HepG2 (cell line): ENCODE measurements around the gene ACACA. TPM values are rescaled to one million over a fixed set of nuclear protein-coding genes. Genes with fewer than 3 reads are reported as not detected.

ENCODE experiments used
- ATAC-seq: fragments of 200-7000 bp; cut with Tn5 transposase; 3 replicates; pipeline ENCODE4 v1.9.1; 2020; ENCODE audit warnings: mild to moderate bottlenecking, moderate library complexity
- BruUV-seq: library from RNA; stranded (reverse); fragments of 400-500 nt; replicated peaks from 2 replicates; lab custom pipeline; 2021; lab: Mats Ljungman, UMichigan
- CTCF ChIA-PET: fragments of 300-600 bp; formaldehyde crosslinking; extraction: SDS; loops from one replicate; lab custom pipeline; 2021; ENCODE audit warnings: low total read pairs, inconsistent platforms, low intra/inter-chr PET ratio; lab: Yijun Ruan, JAX
- POLR2A ChIA-PET: fragments of 350-600 bp; sonication (Branson Sonifier 250); formaldehyde crosslinking; loops from one replicate; lab custom pipeline; 2020; ENCODE audit warnings: antibody characterized with exemption, inconsistent platforms; lab: Yijun Ruan, JAX
- DNase-seq: peaks from one replicate; pipeline ENCODE4 v3.0.0-alpha.2; 2015; ENCODE audit warnings: low spot score
- FAIRE-seq: peaks from 3 replicates; lab custom pipeline; 2011; peaks lifted over from hg19 to GRCh38; lab: Jason Lieb, UNC
- H2AFZ ChIP-seq: one replicate; pipeline ENCODE4 v1.6.1; 2011; ENCODE audit warnings: low read length, inconsistent platforms
- H3K27ac ChIP-seq: fragments of 300-600 bp; 3 replicates; pipeline ENCODE4 v1.8.0; 2011; ENCODE audit warnings: mixed run types, mild to moderate bottlenecking, mixed read lengths, low read length, inconsistent platforms; ENCODE audit not compliant: insufficient read depth; ENCODE audit errors: extremely low read length
- H3K27me3 ChIP-seq, 2 experiments: fragments of 200-600 bp in 1 of 2; 2 replicates in 1 of 2; 3 replicates in 1 of 2; pipeline versions ENCODE4 v1.6.0 to v1.8.0; 2011; ENCODE audit warnings: low read length in 2 of 2, mild to moderate bottlenecking in 2 of 2, moderate library complexity in 2 of 2, inconsistent platforms in 1 of 2; ENCODE audit not compliant: insufficient read depth in 2 of 2, control insufficient read depth in 1 of 2
- H3K36me3 ChIP-seq, 2 experiments: fragments of 200-600 bp in 1 of 2; replicated peaks in 1 of 2; 2 replicates in 1 of 2; 3 replicates in 1 of 2; pipeline versions ENCODE4 v1.5.1 to v1.8.0; 2011; ENCODE audit warnings: low read length in 2 of 2, inconsistent platforms in 1 of 2; ENCODE audit not compliant: insufficient read depth in 2 of 2, control insufficient read depth in 1 of 2
- H3K4me1 ChIP-seq: 2 replicates; pipeline ENCODE4 v1.5.1; 2012; ENCODE audit warnings: low read length, inconsistent platforms; ENCODE audit not compliant: insufficient read depth
- H3K4me2 ChIP-seq: 2 replicates; pipeline ENCODE4 v1.6.0; 2011; ENCODE audit warnings: low read depth, low read length, inconsistent platforms
- H3K4me3 ChIP-seq, 3 experiments: fragments of 200-600 bp in 1 of 3; sonication (generic), shearing (Covaris generic) in 1 of 3; replicated peaks in 1 of 3; 2 replicates each; pipeline ENCODE4 v1.5.1; 2011 to 2016; ENCODE audit warnings: low read length in 3 of 3, inconsistent platforms in 2 of 3, low read depth in 2 of 3, mild to moderate bottlenecking in 2 of 3, control low read depth in 1 of 3, mixed read lengths in 1 of 3; ENCODE audit not compliant: insufficient read depth in 1 of 3
- H3K79me2 ChIP-seq: one replicate; pipeline ENCODE4 v1.6.1; 2011; ENCODE audit warnings: low read length, inconsistent platforms; ENCODE audit not compliant: insufficient read depth
- H3K9ac ChIP-seq: 2 replicates; pipeline ENCODE4 v1.6.0; 2011; ENCODE audit warnings: mild to moderate bottlenecking, low read depth, low read length, inconsistent platforms; ENCODE audit not compliant: insufficient read depth
- H3K9me3 ChIP-seq: 2 replicates; pipeline ENCODE4 v1.5.1; 2012; ENCODE audit warnings: mild to moderate bottlenecking, low read length
- H4K20me1 ChIP-seq: 2 replicates; pipeline ENCODE4 v1.6.0; 2011; ENCODE audit warnings: inconsistent platforms, mild to moderate bottlenecking, low read length, moderate library complexity; ENCODE audit not compliant: insufficient read depth
- ETV6 ChIP-seq: sonication (generic); formaldehyde crosslinking; conservative IDR thresholded peaks from 2 replicates; pipeline ENCODE4 v1.4.0; 2020; ENCODE audit warnings: missing genetic modification reagents
- NFE2L1 ChIP-seq: sonication (generic); formaldehyde crosslinking; IDR thresholded peaks from 2 replicates; pipeline ENCODE4 v1.4.0; 2020; ENCODE audit warnings: missing genetic modification reagents, mild to moderate bottlenecking, borderline replicate concordance
- NR2F1 ChIP-seq, 2 experiments: fragments of 450-650 bp in 1 of 2; formaldehyde crosslinking in 1 of 2; IDR thresholded peaks; 2 replicates each; pipeline versions ENCODE4 v1.5.0 to v1.6.1; 2016 to 2020; ENCODE audit warnings: mild to moderate bottlenecking in 1 of 2, missing compliant biosample characterization in 1 of 2, missing genetic modification reagents in 1 of 2, moderate library complexity in 1 of 2
- PHB2 ChIP-seq: fragments of 450-650 bp; IDR thresholded peaks from 2 replicates; pipeline ENCODE4 v1.6.1; 2018; ENCODE audit not compliant: partially characterized antibody
- RBAK ChIP-seq: sonication (generic); formaldehyde crosslinking; IDR thresholded peaks from 2 replicates; pipeline ENCODE4 v1.5.1; 2020; ENCODE audit warnings: mild to moderate bottlenecking, missing genetic modification reagents
- SAFB2 ChIP-seq: sonication (generic); formaldehyde crosslinking; IDR thresholded peaks from 2 replicates; pipeline ENCODE4 v1.5.1; 2020; ENCODE audit warnings: missing genetic modification reagents, low read depth, mild to moderate bottlenecking, borderline replicate concordance
- SCMH1 ChIP-seq: sonication (generic); formaldehyde crosslinking; IDR thresholded peaks from 2 replicates; pipeline ENCODE4 v1.9.0; 2021; ENCODE audit warnings: missing genetic modification reagents, mild to moderate bottlenecking, borderline replicate concordance
- TBX2 ChIP-seq: sonication (generic); formaldehyde crosslinking; IDR thresholded peaks from 2 replicates; pipeline ENCODE4 v1.5.0; 2020; ENCODE audit warnings: missing genetic modification reagents, mild to moderate bottlenecking, borderline replicate concordance
- ZKSCAN8 ChIP-seq: IDR thresholded peaks from 2 replicates; pipeline ENCODE4 v1.6.1; 2016; ENCODE audit warnings: borderline replicate concordance, missing genetic modification reagents, missing compliant biosample characterization
- WGBS: methylation state at CpG from one replicate; pipeline ENCODE4 v1.1.6; 2017; ENCODE audit warnings: low lambda C conversion rate; 5-methylcytosine and 5-hydroxymethylcytosine counted together
- in situ Hi-C: cut with HindIII; loops from 2 replicates; pipeline ENCODE4 v1.10.0; 2017; ENCODE audit warnings: low pct_unique_long_range_greater_than_20kb; ENCODE audit not compliant: extremely low pct_ligation_motif_present
- intact Hi-C: fragments of 100-400 bp; cut with micrococcal nuclease; formaldehyde crosslinking; loops from one replicate; pipeline ENCODE4 v1.10.0; 2022; ENCODE audit not compliant: unreplicated experiment
- polyA plus RNA-seq, 8 experiments: library from polyadenylated mRNA; depleted of rRNA in 3 of 8; stranded (reverse) in 7 of 8; unstranded in 1 of 8; fragments of >200 nt; fragmentation: Illumina TruSeq in 4 of 8; extraction: Trizol in 4 of 8; gene quantifications; 2 replicates each; pipeline versions ENCODE4 v1.2.1 to v1.2.3, GENCODE V29; 2011 to 2016; ENCODE audit warnings: low read depth in 4 of 8, missing spikeins in 1 of 8, mixed read lengths in 1 of 8; ENCODE audit not compliant: insufficient read depth in 1 of 8
- total RNA-seq, 5 experiments: library from RNA; depleted of rRNA; stranded (reverse); fragments of >200 nt; fragmentation: Illumina TruSeq; extraction: Trizol; gene quantifications; 2 replicates each; pipeline ENCODE4 v1.2.3, GENCODE V29; 2016; ENCODE audit warnings: low read depth in 1 of 5
- TF ChIP-seq, protein P1 (sequence below): fragments of 450-650 bp; IDR thresholded peaks from 2 replicates; pipeline ENCODE4 v1.6.1; 2017; ENCODE audit warnings: mild to moderate bottlenecking
- TF ChIP-seq, protein P2 (sequence below): sonication (generic); formaldehyde crosslinking; IDR thresholded peaks from 2 replicates; pipeline ENCODE4 v1.4.0; 2020; ENCODE audit warnings: low read depth, missing genetic modification reagents
- TF ChIP-seq, protein P3 (sequence below): fragments of 450-650 bp; IDR thresholded peaks from 2 replicates; pipeline ENCODE4 v1.6.1; 2016

Gene ACACA
- total and polyA plus RNA-seq, 2 of the 13 experiments (the other 11 are each of a cell fraction or from before 2014, with no cell fraction given) = 39.2 to 47.2 TPM

DNA sequence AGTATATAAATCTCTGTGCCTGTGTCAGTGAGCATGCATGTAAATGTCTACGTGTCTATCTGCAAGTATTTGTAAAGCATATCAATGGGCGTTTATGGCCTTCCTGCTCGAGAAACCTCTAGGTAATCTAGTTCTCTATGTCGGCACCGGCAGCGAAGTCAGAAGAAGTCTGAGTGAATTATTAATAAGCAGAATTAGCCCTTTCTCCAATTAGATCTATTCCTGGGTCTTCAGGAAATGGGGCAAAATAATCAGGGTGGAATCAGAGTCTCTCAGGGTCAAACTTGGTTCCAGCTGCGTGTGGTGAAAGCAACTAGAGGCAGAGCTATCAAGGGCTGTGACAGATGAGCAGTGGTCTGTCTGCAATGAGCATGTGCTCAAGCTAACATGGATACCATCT, 30.9 kb downstream of the ACACA start, which contains the start of gene C17orf78:
Gene C17orf78, plus strand, starts transcription at position 280 of the 400 bp plus-strand sequence. Its CDS starts 108 bp downstream, at position 388.
- ChIA-PET CTCF (no interaction called here), POLR2A (no interaction called here)
- no TSS peak for BruUV-seq
- H3K9ac ChIP-seq = no peak within 1 kb of the TSS
- DNase-seq (no peak), FAIRE-seq (no peak), ATAC-seq (no peak)
- no peak within 1 kb of the TSS for H2AFZ ChIP-seq
- no peak within 1 kb of the TSS for H3K27ac ChIP-seq
- no peaks in the 10 kb centered on the region for H3K27me3 ChIP-seq
- no peak within 1 kb of the TSS for H3K4me2 ChIP-seq
- H3K79me2 ChIP-seq = no peaks in the 10 kb centered on the region
- no peaks in the 10 kb centered on the region for H4K20me1 ChIP-seq
- peaks cover 17% of the 10 kb centered on the region for H3K4me1 ChIP-seq
- 88% methylated on average over 7 of the region's 7 CpGs for WGBS
- no peaks in the 10 kb centered on the region for H3K9me3 ChIP-seq
- H3K36me3 ChIP-seq = no peaks in the 10 kb centered on the region
- in situ Hi-C loops = no loop called here
- intact Hi-C loops = no loop called here
- H3K4me3 ChIP-seq = no peak within 1 kb of the TSS
- TF ChIP-seq NR2F1 (CRISPR knock-in tag; IDR thresholded peaks at IDR 0.05) = no peak
- TF ChIP-seq, protein P1, sequence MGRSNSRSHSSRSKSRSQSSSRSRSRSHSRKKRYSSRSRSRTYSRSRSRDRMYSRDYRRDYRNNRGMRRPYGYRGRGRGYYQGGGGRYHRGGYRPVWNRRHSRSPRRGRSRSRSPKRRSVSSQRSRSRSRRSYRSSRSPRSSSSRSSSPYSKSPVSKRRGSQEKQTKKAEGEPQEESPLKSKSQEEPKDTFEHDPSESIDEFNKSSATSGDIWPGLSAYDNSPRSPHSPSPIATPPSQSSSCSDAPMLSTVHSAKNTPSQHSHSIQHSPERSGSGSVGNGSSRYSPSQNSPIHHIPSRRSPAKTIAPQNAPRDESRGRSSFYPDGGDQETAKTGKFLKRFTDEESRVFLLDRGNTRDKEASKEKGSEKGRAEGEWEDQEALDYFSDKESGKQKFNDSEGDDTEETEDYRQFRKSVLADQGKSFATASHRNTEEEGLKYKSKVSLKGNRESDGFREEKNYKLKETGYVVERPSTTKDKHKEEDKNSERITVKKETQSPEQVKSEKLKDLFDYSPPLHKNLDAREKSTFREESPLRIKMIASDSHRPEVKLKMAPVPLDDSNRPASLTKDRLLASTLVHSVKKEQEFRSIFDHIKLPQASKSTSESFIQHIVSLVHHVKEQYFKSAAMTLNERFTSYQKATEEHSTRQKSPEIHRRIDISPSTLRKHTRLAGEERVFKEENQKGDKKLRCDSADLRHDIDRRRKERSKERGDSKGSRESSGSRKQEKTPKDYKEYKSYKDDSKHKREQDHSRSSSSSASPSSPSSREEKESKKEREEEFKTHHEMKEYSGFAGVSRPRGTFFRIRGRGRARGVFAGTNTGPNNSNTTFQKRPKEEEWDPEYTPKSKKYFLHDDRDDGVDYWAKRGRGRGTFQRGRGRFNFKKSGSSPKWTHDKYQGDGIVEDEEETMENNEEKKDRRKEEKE = no peak
- no peak for TF ChIP-seq RBAK (CRISPR knock-in tag)
- TF ChIP-seq, protein P2, sequence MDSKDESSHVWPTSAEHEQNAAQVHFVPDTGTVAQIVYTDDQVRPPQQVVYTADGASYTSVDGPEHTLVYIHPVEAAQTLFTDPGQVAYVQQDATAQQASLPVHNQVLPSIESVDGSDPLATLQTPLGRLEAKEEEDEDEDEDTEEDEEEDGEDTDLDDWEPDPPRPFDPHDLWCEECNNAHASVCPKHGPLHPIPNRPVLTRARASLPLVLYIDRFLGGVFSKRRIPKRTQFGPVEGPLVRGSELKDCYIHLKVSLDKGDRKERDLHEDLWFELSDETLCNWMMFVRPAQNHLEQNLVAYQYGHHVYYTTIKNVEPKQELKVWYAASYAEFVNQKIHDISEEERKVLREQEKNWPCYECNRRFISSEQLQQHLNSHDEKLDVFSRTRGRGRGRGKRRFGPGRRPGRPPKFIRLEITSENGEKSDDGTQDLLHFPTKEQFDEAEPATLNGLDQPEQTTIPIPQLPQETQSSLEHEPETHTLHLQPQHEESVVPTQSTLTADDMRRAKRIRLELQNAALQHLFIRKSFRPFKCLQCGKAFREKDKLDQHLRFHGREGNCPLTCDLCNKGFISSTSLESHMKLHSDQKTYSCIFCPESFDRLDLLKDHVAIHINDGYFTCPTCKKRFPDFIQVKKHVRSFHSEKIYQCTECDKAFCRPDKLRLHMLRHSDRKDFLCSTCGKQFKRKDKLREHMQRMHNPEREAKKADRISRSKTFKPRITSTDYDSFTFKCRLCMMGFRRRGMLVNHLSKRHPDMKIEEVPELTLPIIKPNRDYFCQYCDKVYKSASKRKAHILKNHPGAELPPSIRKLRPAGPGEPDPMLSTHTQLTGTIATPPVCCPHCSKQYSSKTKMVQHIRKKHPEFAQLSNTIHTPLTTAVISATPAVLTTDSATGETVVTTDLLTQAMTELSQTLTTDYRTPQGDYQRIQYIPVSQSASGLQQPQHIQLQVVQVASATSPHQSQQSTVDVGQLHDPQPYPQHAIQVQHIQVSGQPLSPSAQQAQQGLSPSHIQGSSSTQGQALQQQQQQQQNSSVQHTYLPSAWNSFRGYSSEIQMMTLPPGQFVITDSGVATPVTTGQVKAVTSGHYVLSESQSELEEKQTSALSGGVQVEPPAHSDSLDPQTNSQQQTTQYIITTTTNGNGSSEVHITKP (CRISPR knock-in tag) = no peak
- no peak for TF ChIP-seq NFE2L1
- no peak for TF ChIP-seq TBX2 (CRISPR knock-in tag)
- TF ChIP-seq, protein P3, sequence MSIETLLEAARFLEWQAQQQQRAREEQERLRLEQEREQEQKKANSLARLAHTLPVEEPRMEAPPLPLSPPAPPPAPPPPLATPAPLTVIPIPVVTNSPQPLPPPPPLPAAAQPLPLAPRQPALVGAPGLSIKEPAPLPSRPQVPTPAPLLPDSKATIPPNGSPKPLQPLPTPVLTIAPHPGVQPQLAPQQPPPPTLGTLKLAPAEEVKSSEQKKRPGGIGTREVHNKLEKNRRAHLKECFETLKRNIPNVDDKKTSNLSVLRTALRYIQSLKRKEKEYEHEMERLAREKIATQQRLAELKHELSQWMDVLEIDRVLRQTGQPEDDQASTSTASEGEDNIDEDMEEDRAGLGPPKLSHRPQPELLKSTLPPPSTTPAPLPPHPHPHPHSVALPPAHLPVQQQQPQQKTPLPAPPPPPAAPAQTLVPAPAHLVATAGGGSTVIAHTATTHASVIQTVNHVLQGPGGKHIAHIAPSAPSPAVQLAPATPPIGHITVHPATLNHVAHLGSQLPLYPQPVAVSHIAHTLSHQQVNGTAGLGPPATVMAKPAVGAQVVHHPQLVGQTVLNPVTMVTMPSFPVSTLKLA = no peak
- no peak for TF ChIP-seq SAFB2 (CRISPR knock-in tag)
- TF ChIP-seq ETV6 (CRISPR knock-in tag) = no peak
- no peak for TF ChIP-seq PHB2
- TF ChIP-seq ZKSCAN8 (CRISPR knock-in tag) = no peak
- TF ChIP-seq SCMH1 (CRISPR knock-in tag) = no peak
